Measurements from ENCODE around the gene OR4C16.

The OR4C16 gene, protein sequence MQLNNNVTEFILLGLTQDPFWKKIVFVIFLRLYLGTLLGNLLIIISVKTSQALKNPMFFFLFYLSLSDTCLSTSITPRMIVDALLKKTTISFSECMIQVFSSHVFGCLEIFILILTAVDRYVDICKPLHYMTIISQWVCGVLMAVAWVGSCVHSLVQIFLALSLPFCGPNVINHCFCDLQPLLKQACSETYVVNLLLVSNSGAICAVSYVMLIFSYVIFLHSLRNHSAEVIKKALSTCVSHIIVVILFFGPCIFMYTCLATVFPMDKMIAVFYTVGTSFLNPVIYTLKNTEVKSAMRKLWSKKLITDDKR

DNA sequence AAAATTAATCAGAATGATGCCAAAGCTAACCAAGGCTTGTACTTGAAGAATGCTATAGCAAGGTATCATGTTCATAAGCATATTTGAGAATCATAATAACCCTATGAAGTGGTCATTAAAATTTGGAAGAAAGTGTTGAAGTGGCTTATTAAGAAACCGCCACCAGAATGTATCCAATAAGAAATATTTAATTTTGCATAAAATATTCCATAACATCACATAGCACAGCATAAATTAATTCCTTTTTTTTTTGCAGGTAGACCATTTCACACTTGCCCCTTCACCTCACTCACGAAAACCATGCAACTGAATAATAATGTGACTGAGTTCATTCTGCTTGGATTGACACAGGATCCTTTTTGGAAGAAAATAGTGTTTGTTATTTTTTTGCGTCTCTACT lies at the start of gene OR4C16:
OR4C16 (plus strand) TSS at position 301 of the 400 bp plus-strand sequence; CDS start at position 301, 0 bp downstream.
- DNase-seq: no peak

DNA sequence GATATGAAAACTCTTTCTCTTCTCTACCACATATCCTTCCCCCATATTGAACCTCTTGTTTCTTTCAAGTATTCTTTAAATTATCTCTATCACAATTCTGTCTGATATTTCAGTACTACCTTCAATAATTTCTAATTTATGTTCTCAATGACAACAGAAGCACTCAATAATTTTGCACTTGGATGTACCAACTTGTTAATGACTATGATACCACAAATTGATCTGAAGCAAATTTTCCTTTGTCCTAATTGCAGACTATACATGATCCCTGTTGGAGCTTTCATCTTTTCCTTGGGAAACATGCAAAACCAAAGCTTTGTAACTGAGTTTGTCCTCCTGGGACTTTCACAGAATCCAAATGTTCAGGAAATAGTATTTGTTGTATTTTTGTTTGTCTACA lies 17.8 kb upstream of the OR4C16 start, which contains the start of gene OR4C15:
OR4C15 (plus strand) TSS at position 301 of the 400 bp plus-strand sequence; CDS start at position 301, 0 bp downstream.
- DNase-seq: no peak

DNA sequence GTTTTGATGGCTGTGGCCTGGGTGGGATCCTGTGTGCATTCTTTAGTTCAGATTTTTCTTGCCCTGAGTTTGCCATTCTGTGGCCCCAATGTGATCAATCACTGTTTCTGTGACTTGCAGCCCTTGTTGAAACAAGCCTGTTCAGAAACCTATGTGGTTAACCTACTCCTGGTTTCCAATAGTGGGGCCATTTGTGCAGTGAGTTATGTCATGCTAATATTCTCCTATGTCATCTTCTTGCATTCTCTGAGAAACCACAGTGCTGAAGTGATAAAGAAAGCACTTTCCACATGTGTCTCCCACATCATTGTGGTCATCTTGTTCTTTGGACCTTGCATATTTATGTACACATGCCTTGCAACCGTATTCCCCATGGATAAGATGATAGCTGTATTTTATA lies 620 bp downstream of the OR4C16 start:
- no peak for DNase-seq

DNA sequence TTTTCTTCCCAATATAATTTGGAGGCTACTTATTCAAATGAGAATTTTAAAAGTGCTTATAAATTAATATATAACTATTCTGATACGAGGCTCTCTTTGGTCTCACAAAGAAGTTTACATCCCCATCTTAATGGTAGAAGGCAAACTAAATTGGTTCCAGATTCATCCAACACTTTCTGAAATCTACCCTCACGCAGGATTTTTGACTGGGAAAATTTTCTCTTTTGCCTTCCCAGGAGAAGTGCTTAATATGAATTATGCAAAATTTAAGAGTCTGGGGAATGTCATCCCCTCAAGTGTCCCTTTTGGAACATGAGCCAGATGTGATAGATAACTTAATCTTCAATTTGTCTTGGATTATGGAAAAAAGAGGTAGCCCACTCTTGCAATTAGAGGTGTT lies 35.6 kb downstream of the OR4C16 start, which contains the start of gene OR4C11:
OR4C11 (minus strand) TSS at position 101 of the 400 bp plus-strand sequence. CDS start 3,272 bp downstream, outside the sequence.
- no peak for DNase-seq
